Naive thymus-derived CD4-positive, alpha-beta T cell (primary cell): ENCODE measurements around the gene PLEKHG4B. TPM values are rescaled to one million over a fixed set of nuclear protein-coding genes. Genes with fewer than 3 reads are reported as not detected.
"Not testable (repeated sequence)": the region's sequence is repeated elsewhere in the genome, so short reads cannot be mapped to it uniquely, and the experiment has no call there.

Experiments
- ATAC-seq: fragments of 150-1000 bp; cut with Tn5 transposase; 2 replicates; pipeline ENCODE4 v1.10.0; 2021; ENCODE audit warnings: mild to moderate bottlenecking, moderate library complexity
- CTCF ChIA-PET: fragments of 350-600 bp; sonication (Branson Sonifier 250); formaldehyde crosslinking; loops from one replicate; lab custom pipeline; 2021; ENCODE audit warnings: antibody characterized with exemption; lab: Charles Lee
- POLR2A ChIA-PET: fragments of 350-600 bp; sonication (Branson Sonifier 250); formaldehyde crosslinking; loops from one replicate; lab custom pipeline; 2021; ENCODE audit warnings: antibody characterized with exemption, inconsistent platforms; lab: Charles Lee
- DNase-seq, 9 donors: peaks; one replicate each; pipeline versions ENCODE4 v3.0.0 to v3.0.0-alpha.2; 2020 to 2022; ENCODE audit warnings: mixed read lengths in 1 of 9
- H3K27ac ChIP-seq: one replicate; pipeline ENCODE4 v1.7.0; 2013; ENCODE audit warnings: mild to moderate bottlenecking, low read depth, low read length, moderate library complexity
- H3K27me3 ChIP-seq, 2 donors: one replicate each; pipeline ENCODE4 v1.7.0; 2013; ENCODE audit warnings: low read length in 2 of 2, mild to moderate bottlenecking in 2 of 2, moderate library complexity in 2 of 2; ENCODE audit not compliant: control insufficient read depth in 2 of 2, insufficient read depth in 2 of 2
- H3K36me3 ChIP-seq, 3 experiments: 1 replicate in 2 of 3; 2 replicates in 1 of 3; pipeline ENCODE4 v1.7.0; 2013; ENCODE audit warnings: low read length in 3 of 3, mild to moderate bottlenecking in 3 of 3, moderate library complexity in 1 of 3; ENCODE audit not compliant: insufficient read depth in 3 of 3, control insufficient read depth in 2 of 3
- H3K4me1 ChIP-seq, 2 donors: one replicate each; pipeline ENCODE4 v1.7.0; 2013; ENCODE audit warnings: low read length in 2 of 2, mild to moderate bottlenecking in 2 of 2, moderate library complexity in 1 of 2; ENCODE audit not compliant: control insufficient read depth in 2 of 2, insufficient read depth in 2 of 2
- H3K4me3 ChIP-seq: 2 replicates; pipeline ENCODE4 v1.7.0; 2013; ENCODE audit warnings: mild to moderate bottlenecking, low read length
- H3K9me3 ChIP-seq, 3 experiments: 1 replicate in 2 of 3; 2 replicates in 1 of 3; pipeline ENCODE4 v1.7.0; 2013; ENCODE audit warnings: low read length in 3 of 3; ENCODE audit not compliant: control insufficient read depth in 2 of 3
- H3K27ac Mint-ChIP-seq, 9 donors: one replicate each; pipeline ENCODE4 v1.8.0; 2020 to 2022; ENCODE audit warnings: mixed read lengths in 9 of 9, mild to moderate bottlenecking in 8 of 9, moderate library complexity in 5 of 9, inconsistent platforms in 2 of 9
- H3K27me3 Mint-ChIP-seq, 5 donors: one replicate each; pipeline ENCODE4 v1.8.0; 2021 to 2022; ENCODE audit warnings: mixed read lengths in 5 of 5, mild to moderate bottlenecking in 1 of 5
- H3K36me3 Mint-ChIP-seq, 5 donors: one replicate each; pipeline ENCODE4 v1.8.0; 2020 to 2022; ENCODE audit warnings: mixed read lengths in 5 of 5, mild to moderate bottlenecking in 3 of 5, inconsistent platforms in 1 of 5
- H3K4me1 Mint-ChIP-seq, 7 donors: one replicate each; pipeline ENCODE4 v1.8.0; 2020 to 2022; ENCODE audit warnings: mixed read lengths in 7 of 7, mild to moderate bottlenecking in 3 of 7, inconsistent platforms in 1 of 7
- H3K4me3 Mint-ChIP-seq, 10 donors: one replicate each; pipeline ENCODE4 v1.8.0; 2020 to 2022; ENCODE audit warnings: mild to moderate bottlenecking in 10 of 10, mixed read lengths in 10 of 10, moderate library complexity in 6 of 10, inconsistent platforms in 2 of 10
- H3K9me3 Mint-ChIP-seq, 11 donors: one replicate each; pipeline ENCODE4 v1.8.0; 2020 to 2022; ENCODE audit warnings: mixed read lengths in 11 of 11, mild to moderate bottlenecking in 4 of 11, inconsistent platforms in 1 of 11, moderate library complexity in 1 of 11
- intact Hi-C, 2 donors: fragments of 100-400 bp; cut with micrococcal nuclease; formaldehyde crosslinking; loops; one replicate each; pipeline ENCODE4 v1.15.1; 2023
- polyA plus RNA-seq, 2 donors: library from polyadenylated mRNA; unstranded; fragments of 300-500 nt; fragmentation: Illumina TruSeq; gene quantifications; one replicate each; pipeline ENCODE4 v1.2.3, GENCODE V29; 2021
- total RNA-seq, 6 experiments: library from RNA in 5 of 6; stranded (reverse) in 5 of 6; gene quantifications; 1 replicate in 5 of 6; 2 replicates in 1 of 6; pipeline ENCODE4 v1.2.3 and lab custom pipeline; 2021 to 2026

The PLEKHG4B gene
- total and polyA plus RNA-seq, 7 experiments from 2014 or later, result 0.39 to 2.0 TPM; not detected in 5

DNA sequence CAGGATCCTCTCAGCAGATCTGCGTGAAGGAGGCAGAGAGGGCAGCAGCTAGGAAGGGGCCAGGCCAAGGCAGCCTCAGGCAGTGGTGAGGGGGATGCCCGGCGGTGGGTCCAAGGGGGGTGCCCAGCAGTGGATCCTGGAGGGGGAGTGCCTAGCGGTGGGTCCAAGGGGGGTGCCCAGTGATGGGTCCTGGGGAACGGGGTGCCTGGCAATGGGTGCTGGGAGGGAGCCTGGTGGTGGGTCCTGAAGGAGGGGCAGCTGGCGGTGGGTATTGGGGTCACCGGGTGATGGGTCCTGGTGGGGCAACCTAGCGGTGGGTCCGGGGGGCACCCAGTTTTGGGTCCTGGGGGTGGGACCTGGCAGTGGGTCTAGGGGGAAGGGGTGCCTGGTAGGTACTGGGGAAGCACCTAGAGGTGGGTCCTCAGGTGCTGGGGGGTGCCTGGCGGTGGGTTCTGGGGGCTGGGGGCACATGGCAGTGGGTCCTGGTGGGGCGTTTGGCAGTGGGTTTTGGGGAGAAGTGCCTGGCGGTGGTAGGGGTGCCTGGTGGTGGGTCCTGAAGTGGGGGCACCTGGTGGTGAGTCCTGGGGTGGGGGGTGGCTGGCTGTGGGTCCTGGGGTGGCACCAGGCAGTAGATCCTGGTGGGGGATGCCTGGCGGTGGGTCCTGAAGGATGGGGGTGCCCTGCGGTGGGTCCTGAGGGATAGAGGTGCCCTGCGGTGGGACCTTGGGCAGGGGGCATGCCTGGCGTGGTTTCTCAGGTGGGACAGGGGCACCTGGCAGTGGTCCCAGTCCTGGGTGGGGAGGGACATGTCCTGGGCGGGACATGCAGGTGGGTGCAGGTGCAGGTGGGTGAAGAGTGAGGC is 101.2 kb downstream of the PLEKHG4B start:
- peaks cover 0 to 2% (median 0%) of the 10 kb centered on the region in 11 donors for H3K9me3 Mint-ChIP-seq
- peaks cover 5 to 12% (median 10%) of the 10 kb centered on the region in 7 donors for H3K4me1 Mint-ChIP-seq
- no peaks in the 10 kb centered on the region for H3K36me3 Mint-ChIP-seq
- peaks cover 0 to 5% of the 10 kb centered on the region in 2 donors for H3K4me1 ChIP-seq
- ChIA-PET CTCF (interaction anchor here (0.6 kb wide), 2 partner anchors 9 to 948 kb away, joined by 3 read pairs; no protein-coding TSS in a partner anchor), POLR2A (no interaction called here)
- peaks cover 0 to 5% (median 5%) of the 10 kb centered on the region in 5 donors for H3K27me3 Mint-ChIP-seq
- H3K27ac Mint-ChIP-seq, result no peak overlapping the region
- ATAC-seq, result no peak
- no peak overlapping the region for H3K4me3 Mint-ChIP-seq
- no peaks in the 10 kb centered on the region for H3K9me3 ChIP-seq
- no peak for DNase-seq
- no peak overlapping the region for H3K4me3 ChIP-seq
- intact Hi-C loops, result no loop called here
- no peaks in the 10 kb centered on the region for H3K36me3 ChIP-seq
- no peak overlapping the region for H3K27ac ChIP-seq
- no peaks in the 10 kb centered on the region for H3K27me3 ChIP-seq

DNA sequence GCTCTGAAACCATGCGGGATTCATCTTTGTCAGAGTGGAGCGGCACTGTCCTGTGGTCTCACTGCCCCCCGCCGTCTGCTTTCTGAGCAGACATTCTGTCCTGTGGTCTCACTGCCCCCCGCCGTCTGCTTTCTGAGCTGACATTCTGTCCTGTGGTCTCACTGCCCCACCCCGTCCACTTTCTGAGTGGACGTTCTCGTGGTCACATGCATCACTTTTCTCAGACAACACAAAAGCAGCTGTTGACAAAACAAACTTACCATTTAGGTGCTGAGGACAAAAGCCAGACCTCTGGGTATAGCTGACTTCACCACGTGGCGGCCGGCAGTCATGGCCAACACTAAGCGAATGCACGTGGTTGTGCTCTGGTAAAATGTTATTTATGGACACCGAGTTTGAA is 102.1 kb downstream of the PLEKHG4B start:
- no peak overlapping the region for H3K27ac ChIP-seq
- H3K4me3 ChIP-seq, result no peak overlapping the region
- no peaks in the 10 kb centered on the region for H3K36me3 ChIP-seq
- Mint-ChIP-seq H3K27ac (no peak overlapping the region), H3K4me3 (no peak overlapping the region), H3K27me3 (peaks cover 0 to 5% (median 5%) of the 10 kb centered on the region in 5 donors), H3K4me1 (peaks cover 0 to 7% (median 4%) of the 10 kb centered on the region in 7 donors), H3K36me3 (no peaks in the 10 kb centered on the region), H3K9me3 (peaks cover 0 to under 1% (median 0%) of the 10 kb centered on the region in 11 donors)
- no peaks in the 10 kb centered on the region for H3K4me1 ChIP-seq
- intact Hi-C loops, result no loop called here
- no peak for DNase-seq
- no peak for ATAC-seq
- H3K27me3 ChIP-seq, result no peaks in the 10 kb centered on the region
- POLR2A ChIA-PET, result no interaction called here
- H3K9me3 ChIP-seq, result no peaks in the 10 kb centered on the region
- CTCF ChIA-PET, result interaction anchor here (0.6 kb wide), 1 partner anchor 947 kb away, joined by 3 read pairs; no protein-coding TSS in a partner anchor

DNA sequence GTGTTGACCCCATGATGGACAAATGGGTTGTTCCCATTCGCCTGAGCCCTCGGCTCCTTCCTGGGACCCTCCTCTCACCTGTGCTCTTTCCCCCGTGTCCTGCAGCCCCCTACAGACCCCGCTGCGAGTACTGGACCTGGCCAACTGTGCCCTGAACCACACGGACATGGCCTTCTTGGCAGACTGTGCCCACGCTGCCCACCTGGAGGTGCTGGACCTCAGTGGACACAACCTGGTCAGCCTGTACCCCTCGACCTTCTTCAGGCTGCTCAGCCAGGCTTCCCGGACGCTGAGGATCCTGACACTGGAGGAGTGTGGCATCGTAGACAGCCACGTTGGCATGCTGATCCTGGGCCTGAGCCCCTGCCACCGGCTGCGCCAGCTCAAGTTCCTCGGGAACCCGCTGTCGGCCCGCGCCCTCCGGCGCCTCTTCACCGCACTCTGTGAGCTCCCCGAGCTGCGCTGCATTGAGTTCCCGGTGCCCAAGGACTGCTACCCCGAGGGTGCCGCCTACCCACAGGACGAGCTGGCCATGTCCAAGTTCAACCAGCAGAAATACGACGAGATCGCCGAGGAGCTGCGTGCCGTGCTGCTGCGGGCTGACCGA is 102.7 kb downstream of the PLEKHG4B start:
- Mint-ChIP-seq H3K27ac (no peak overlapping the region), H3K4me1 (peaks cover 0 to 7% (median 4%) of the 10 kb centered on the region in 7 donors), H3K27me3 (peaks cover 0 to 5% (median 5%) of the 10 kb centered on the region in 5 donors), H3K36me3 (no peaks in the 10 kb centered on the region), H3K9me3 (no peaks in the 10 kb centered on the region), H3K4me3 (no peak overlapping the region)
- H3K4me1 ChIP-seq, result no peaks in the 10 kb centered on the region
- no peak for DNase-seq
- H3K4me3 ChIP-seq, result no peak overlapping the region
- ChIA-PET CTCF (no interaction called here), POLR2A (no interaction called here)
- no peaks in the 10 kb centered on the region for H3K27me3 ChIP-seq
- H3K36me3 ChIP-seq, result no peaks in the 10 kb centered on the region
- no peak for ATAC-seq
- H3K9me3 ChIP-seq, result no peaks in the 10 kb centered on the region
- no peak overlapping the region for H3K27ac ChIP-seq
- intact Hi-C loops, result no loop called here

DNA sequence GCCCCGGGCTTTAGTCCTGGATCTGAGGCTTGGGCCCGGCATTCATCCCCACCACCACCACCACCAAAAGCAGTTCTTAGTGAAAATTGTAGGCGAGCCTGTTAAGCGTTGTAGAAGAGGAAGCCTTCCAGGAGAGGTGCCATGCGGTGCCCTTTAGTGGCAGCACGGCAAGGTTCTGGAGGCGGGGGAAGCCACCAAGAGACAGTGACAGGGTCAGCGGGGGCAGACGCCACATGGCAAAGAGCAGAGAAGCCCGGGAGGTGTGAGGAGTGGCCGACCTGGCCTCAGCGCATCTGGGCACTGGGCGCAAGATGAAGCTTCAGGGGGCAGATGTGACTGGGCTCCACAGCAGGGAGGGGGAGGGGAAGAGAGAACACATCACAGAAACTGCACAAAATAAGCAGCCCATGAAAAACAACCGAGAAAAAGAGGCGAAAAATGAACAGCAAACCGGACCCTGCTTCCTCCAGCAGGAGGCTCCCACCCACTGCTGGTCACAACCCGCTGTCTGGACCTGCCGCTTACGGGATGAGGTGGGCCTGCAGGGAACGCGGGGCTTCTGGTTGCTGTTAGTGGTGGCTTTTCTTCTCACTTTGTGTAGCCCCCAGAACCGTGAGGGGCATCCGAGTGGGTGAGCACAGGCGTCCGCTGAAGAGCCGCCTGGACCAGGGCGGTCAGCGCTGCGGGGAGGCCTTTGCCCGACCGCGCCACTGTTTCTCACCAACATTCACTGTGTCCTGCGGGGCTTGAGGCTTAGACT is 103.6 kb downstream of the PLEKHG4B start:
- no peak for DNase-seq
- ChIA-PET POLR2A (no interaction called here), CTCF (no interaction called here)
- ATAC-seq, result no peak
- H3K4me1 Mint-ChIP-seq, result peaks cover 0 to 5% (median 0%) of the 10 kb centered on the region in 7 donors
- no peaks in the 10 kb centered on the region for H3K27me3 ChIP-seq
- H3K27ac ChIP-seq, result no peak overlapping the region
- H3K27me3 Mint-ChIP-seq, result peaks cover 0 to 3% (median 0%) of the 10 kb centered on the region in 5 donors
- no peaks in the 10 kb centered on the region for H3K4me1 ChIP-seq
- no peaks in the 10 kb centered on the region for H3K36me3 ChIP-seq
- H3K36me3 Mint-ChIP-seq, result no peaks in the 10 kb centered on the region
- H3K9me3 Mint-ChIP-seq, result no peaks in the 10 kb centered on the region
- intact Hi-C loops, result no loop called here
- no peaks in the 10 kb centered on the region for H3K9me3 ChIP-seq
- no peak overlapping the region for H3K27ac Mint-ChIP-seq
- H3K4me3 ChIP-seq, result no peak overlapping the region
- H3K4me3 Mint-ChIP-seq, result no peak overlapping the region

DNA sequence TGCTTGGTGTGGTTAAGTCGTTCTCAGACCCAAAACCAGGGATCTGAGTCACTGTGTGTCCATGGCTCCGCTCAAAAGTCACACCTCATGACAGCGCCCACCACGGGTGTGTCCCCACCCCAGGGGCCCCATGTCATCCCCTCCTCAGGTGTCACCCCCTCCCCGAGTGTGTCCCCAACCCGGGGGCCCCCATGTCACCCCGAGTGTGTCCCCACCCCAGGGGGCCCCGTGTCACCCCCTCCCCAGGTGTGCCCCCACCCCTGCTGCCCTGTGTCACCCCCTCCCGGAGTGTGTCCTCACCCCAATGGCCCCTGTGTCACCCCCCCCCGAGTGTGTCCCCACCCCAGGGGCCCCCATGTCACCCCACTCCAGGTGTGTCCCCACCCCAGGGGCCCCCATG is 104.4 kb downstream of the PLEKHG4B start:
- Mint-ChIP-seq H3K4me3 (no peak overlapping the region), H3K36me3 (no peaks in the 10 kb centered on the region), H3K9me3 (no peaks in the 10 kb centered on the region), H3K27me3 (peaks cover 0 to 3% (median 0%) of the 10 kb centered on the region in 5 donors), H3K4me1 (peaks cover 0 to 5% (median 0%) of the 10 kb centered on the region in 7 donors), H3K27ac (no peak overlapping the region)
- no peaks in the 10 kb centered on the region for H3K4me1 ChIP-seq
- H3K36me3 ChIP-seq, result no peaks in the 10 kb centered on the region
- ATAC-seq (no peak), DNase-seq (no peak)
- H3K9me3 ChIP-seq, result no peaks in the 10 kb centered on the region
- no peaks in the 10 kb centered on the region for H3K27me3 ChIP-seq
- intact Hi-C loops, result no loop called here
- H3K4me3 ChIP-seq, result no peak overlapping the region
- H3K27ac ChIP-seq, result no peak overlapping the region
- CTCF ChIA-PET, result no interaction called here
- POLR2A ChIA-PET, result no interaction called here

DNA sequence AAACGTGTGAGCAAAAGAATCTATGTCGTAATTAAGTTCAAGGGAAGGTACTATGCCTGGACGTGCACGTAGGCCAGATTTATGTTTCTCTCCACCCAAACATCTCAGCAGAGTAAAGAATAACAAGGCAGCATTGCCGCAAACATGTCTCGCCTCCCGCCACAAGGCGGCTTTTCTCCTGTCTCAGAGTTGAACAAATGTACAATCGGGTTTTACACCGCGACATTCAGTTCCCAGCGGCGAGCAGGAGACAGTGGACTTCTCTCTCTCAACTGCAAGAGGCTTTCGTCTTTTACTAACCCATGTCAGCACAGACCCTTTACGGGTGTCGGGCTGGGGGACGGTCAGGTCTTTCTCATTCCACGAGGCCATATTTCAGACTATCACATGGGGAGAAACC is 105.1 kb downstream of the PLEKHG4B start:
- POLR2A ChIA-PET, H3K4me3 Mint-ChIP-seq, H3K27ac ChIP-seq, CTCF ChIA-PET, H3K27me3 ChIP-seq, H3K4me1 Mint-ChIP-seq, H3K36me3 ChIP-seq, H3K4me1 ChIP-seq, H3K27ac Mint-ChIP-seq, H3K36me3 Mint-ChIP-seq, ATAC-seq, intact Hi-C loops, DNase-seq, H3K9me3 Mint-ChIP-seq, H3K4me3 ChIP-seq, H3K9me3 ChIP-seq, H3K27me3 Mint-ChIP-seq: not testable (repeated sequence)
